ENCODE results near the gene SERTAD3.

GRCh38 chr19:40457953-40458596 is 13.9 kb upstream of the SERTAD3 start:
- TF ChIP-seq, protein P1, sequence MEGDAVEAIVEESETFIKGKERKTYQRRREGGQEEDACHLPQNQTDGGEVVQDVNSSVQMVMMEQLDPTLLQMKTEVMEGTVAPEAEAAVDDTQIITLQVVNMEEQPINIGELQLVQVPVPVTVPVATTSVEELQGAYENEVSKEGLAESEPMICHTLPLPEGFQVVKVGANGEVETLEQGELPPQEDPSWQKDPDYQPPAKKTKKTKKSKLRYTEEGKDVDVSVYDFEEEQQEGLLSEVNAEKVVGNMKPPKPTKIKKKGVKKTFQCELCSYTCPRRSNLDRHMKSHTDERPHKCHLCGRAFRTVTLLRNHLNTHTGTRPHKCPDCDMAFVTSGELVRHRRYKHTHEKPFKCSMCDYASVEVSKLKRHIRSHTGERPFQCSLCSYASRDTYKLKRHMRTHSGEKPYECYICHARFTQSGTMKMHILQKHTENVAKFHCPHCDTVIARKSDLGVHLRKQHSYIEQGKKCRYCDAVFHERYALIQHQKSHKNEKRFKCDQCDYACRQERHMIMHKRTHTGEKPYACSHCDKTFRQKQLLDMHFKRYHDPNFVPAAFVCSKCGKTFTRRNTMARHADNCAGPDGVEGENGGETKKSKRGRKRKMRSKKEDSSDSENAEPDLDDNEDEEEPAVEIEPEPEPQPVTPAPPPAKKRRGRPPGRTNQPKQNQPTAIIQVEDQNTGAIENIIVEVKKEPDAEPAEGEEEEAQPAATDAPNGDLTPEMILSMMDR (IDR thresholded peaks at IDR 0.05) = no peak
- no peak for TF ChIP-seq SREBF2 (IDR thresholded peaks at IDR 0.05)
- TF ChIP-seq POLR2A (IDR thresholded peaks at IDR 0.05; ENCODE audit: low read length) = no peak
- TF ChIP-seq EP300 (IDR thresholded peaks at IDR 0.05) = no peak
- no peak for TF ChIP-seq CEBPB (IDR thresholded peaks at IDR 0.05)

All from A549 (cell line).